ENCODE measurements around the gene STRAP. TPM values are rescaled to one million over a fixed set of nuclear protein-coding genes. Genes with fewer than 3 reads are reported as not detected.

Gene STRAP
- total RNA-seq, 4 donors from 2014 or later = 77.7 to 106 (median 102) TPM

DNA sequence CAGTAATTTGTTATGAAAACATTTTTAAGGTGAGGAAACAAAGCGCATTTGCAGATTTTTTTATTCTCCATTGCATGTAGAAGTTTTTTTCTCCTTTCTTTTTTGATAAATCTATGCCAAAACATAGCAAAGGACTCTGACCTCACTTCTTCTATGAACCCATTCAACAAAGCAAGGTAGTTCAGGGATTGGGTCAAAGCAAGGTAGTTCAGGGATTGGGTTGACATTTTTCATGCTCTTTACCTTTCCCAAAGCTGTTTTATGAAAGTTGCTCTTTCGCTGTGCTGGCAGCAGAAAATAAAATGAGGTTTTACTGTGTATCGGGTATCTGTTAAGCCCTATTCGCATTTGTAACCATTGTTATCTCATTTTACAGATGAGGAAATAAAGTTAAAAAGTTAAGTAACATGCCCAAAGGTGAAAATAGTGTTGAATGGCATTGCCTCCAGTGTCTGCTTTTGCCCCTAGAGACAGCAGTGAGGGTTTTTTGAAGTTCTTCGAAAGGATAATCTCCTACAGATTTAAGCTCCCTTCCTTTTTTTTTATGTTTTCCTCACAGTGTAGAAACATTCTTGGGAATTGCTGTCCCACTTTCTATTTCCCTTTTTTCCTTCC lies 10.6 kb downstream of the STRAP start:
- no peak for TF ChIP-seq POLR2A (IDR thresholded peaks at IDR 0.05)
- TF ChIP-seq, protein P1, sequence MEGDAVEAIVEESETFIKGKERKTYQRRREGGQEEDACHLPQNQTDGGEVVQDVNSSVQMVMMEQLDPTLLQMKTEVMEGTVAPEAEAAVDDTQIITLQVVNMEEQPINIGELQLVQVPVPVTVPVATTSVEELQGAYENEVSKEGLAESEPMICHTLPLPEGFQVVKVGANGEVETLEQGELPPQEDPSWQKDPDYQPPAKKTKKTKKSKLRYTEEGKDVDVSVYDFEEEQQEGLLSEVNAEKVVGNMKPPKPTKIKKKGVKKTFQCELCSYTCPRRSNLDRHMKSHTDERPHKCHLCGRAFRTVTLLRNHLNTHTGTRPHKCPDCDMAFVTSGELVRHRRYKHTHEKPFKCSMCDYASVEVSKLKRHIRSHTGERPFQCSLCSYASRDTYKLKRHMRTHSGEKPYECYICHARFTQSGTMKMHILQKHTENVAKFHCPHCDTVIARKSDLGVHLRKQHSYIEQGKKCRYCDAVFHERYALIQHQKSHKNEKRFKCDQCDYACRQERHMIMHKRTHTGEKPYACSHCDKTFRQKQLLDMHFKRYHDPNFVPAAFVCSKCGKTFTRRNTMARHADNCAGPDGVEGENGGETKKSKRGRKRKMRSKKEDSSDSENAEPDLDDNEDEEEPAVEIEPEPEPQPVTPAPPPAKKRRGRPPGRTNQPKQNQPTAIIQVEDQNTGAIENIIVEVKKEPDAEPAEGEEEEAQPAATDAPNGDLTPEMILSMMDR (IDR thresholded peaks at IDR 0.05 in 4 of 5, conservative IDR thresholded peaks at IDR 0.05 in 1 of 5) = no peak
- intact Hi-C loops (cut with DNase I; ENCODE audit: low total_unique reads) (no loop called here), in situ Hi-C loops (cut with MboI; ENCODE audit: low sequenced_read_pairs in 4 of 4) (loop anchor here in 2 of 4 donors (25.0 kb wide), 2 partner anchors 630 to 1105 kb away; no protein-coding TSS in a partner anchor)
- ATAC-seq (no peak), DNase-seq (no peak)
- H3K9me3 ChIP-seq = no peaks in the 10 kb centered on the region
- H3K36me3 ChIP-seq = peaks cover 0 to 54% of the 10 kb centered on the region in 2 donors
- no peak overlapping the region for H3K27ac ChIP-seq
- H3K27me3 ChIP-seq = no peaks in the 10 kb centered on the region
- H3K4me3 ChIP-seq = no peak overlapping the region
- H3K4me1 ChIP-seq = peaks cover 8 to 14% of the 10 kb centered on the region in 2 donors

DNA sequence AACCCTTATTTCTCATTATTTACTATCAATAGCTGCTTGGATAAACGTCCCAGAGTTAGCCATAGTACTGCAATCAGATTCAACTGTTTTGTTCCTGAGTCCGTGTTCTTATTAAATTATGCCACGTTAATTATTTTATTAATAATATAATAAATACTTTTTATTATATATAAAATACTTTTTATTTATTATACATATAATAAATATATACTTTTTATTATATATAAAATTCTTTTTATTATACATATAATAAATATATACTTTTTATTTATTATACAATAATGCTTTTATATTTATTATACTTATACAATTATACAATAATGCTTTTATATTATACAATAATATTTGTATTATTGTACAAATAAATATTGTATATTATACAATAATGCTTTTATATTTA lies 11.1 kb downstream of the STRAP start:
- TF ChIP-seq POLR2A (IDR thresholded peaks at IDR 0.05) = no peak
- TF ChIP-seq, protein P1 (IDR thresholded peaks at IDR 0.05 in 4 of 5, conservative IDR thresholded peaks at IDR 0.05 in 1 of 5) = no peak
- DNase-seq (no peak), ATAC-seq (no peak)
- no peak overlapping the region for H3K4me3 ChIP-seq
- no peaks in the 10 kb centered on the region for H3K9me3 ChIP-seq
- H3K27me3 ChIP-seq = no peaks in the 10 kb centered on the region
- H3K27ac ChIP-seq = no peak overlapping the region
- peaks cover 0 to 56% of the 10 kb centered on the region in 2 donors for H3K36me3 ChIP-seq
- in situ Hi-C loops (cut with MboI; ENCODE audit: low sequenced_read_pairs in 4 of 4) (loop anchor here in 2 of 4 donors (25.0 kb wide), 2 partner anchors 631 to 1106 kb away; no protein-coding TSS in a partner anchor), intact Hi-C loops (cut with DNase I; ENCODE audit: low total_unique reads) (no loop called here)
- peaks cover 3 to 9% of the 10 kb centered on the region in 2 donors for H3K4me1 ChIP-seq

DNA sequence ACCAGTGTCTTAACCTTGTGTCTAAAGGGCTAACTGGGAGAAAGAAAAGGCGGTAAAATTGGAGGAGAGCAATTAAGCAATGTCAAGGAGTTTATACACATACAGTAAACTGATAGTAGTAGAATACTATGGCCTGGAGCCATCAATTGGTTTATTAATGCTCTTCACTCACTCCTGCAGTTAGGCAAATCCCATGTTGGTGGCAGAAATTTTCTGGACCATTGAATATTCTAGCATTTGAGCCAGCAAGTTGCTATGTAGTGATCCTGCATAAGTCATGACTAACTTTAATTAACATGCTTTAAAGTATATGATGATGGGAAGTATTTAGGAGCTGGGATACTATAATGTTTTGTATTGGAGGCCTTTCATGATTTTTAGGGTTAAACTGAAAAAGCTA lies 14.7 kb downstream of the STRAP start:
- TF ChIP-seq, protein P1 (IDR thresholded peaks at IDR 0.05 in 4 of 5, conservative IDR thresholded peaks at IDR 0.05 in 1 of 5) = no peak
- TF ChIP-seq POLR2A (IDR thresholded peaks at IDR 0.05) = no peak
- peaks cover 0 to 58% of the 10 kb centered on the region in 2 donors for H3K36me3 ChIP-seq
- no peak overlapping the region for H3K4me3 ChIP-seq
- H3K9me3 ChIP-seq = no peaks in the 10 kb centered on the region
- ATAC-seq (no peak), DNase-seq (no peak)
- no peaks in the 10 kb centered on the region for H3K27me3 ChIP-seq
- in situ Hi-C loops (cut with MboI; ENCODE audit: low sequenced_read_pairs in 4 of 4) = loop anchor here in 2 of 4 donors (25.0 kb wide), 2 partner anchors 635 to 1110 kb away; no protein-coding TSS in a partner anchor
- no peak overlapping the region for H3K27ac ChIP-seq
- intact Hi-C loops (cut with DNase I; ENCODE audit: low total_unique reads) = no loop called here
- no peaks in the 10 kb centered on the region for H3K4me1 ChIP-seq

DNA sequence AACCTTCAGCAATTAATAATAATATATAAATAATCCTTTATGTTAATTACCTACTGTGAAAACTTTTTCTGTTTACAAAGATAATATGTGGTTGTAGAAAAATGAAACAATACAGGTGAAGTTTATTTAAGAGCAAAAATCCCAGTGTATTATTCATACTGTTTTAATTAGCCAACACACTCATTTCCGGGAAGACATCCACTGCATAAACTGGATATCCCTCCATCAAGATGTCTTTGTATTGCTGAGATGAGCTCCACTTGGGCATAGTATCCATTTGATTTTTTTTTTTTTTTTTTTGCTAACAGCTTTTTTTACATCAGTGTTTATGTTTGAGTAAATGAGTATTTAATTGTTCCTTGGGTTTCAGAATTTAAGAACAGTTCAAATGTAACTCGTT lies 15.2 kb downstream of the STRAP start:
- no peak for TF ChIP-seq POLR2A (IDR thresholded peaks at IDR 0.05)
- TF ChIP-seq, protein P1 (IDR thresholded peaks at IDR 0.05 in 4 of 5, conservative IDR thresholded peaks at IDR 0.05 in 1 of 5) = no peak
- Histone ChIP-seq H3K27me3 (no peaks in the 10 kb centered on the region), H3K27ac (no peak overlapping the region), H3K9me3 (no peaks in the 10 kb centered on the region), H3K4me1 (no peaks in the 10 kb centered on the region), H3K36me3 (peaks cover 0 to 63% of the 10 kb centered on the region in 2 donors), H3K4me3 (no peak overlapping the region)
- ATAC-seq = no peak
- no peak for DNase-seq
- in situ Hi-C loops (cut with MboI; ENCODE audit: low sequenced_read_pairs in 4 of 4) (loop anchor here in 2 of 4 donors (25.0 kb wide), 2 partner anchors 635 to 1110 kb away; no protein-coding TSS in a partner anchor), intact Hi-C loops (cut with DNase I; ENCODE audit: low total_unique reads) (no loop called here)
